ENCODE results near the gene ENTR1.

Gene ENTR1

DNA sequence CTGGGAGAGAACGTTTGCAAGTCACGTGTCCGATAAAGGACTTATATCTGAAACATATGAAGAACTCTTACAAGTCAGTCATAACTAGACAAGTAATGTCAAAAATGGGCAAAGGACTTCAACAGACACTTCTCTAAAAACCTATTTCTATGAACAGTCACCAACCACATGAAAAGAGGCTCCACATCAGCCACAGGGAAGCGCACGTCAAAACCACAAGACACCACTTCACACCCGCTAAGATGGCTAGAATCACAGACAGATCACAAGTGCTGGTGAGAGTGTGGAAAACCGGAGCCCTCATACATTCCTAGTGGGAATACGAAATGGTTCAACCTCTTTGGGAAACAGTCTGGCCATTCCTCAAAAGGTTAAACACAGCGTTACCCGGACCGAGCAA, 25.4 kb downstream of the ENTR1 start:
- H3K36me3 Mint-ChIP-seq (ENCODE audit: low read depth) = peaks cover 63% of the 10 kb centered on the region
- no peaks in the 10 kb centered on the region for H3K27me3 Mint-ChIP-seq
- peaks cover 31% of the 10 kb centered on the region for H3K4me1 Mint-ChIP-seq (ENCODE audit: low read depth)
- H3K9me3 Mint-ChIP-seq = no peaks in the 10 kb centered on the region
- peak overlapping the region; percentile 53 for H3K27ac Mint-ChIP-seq
- H3K4me3 Mint-ChIP-seq = no peak overlapping the region

DNA sequence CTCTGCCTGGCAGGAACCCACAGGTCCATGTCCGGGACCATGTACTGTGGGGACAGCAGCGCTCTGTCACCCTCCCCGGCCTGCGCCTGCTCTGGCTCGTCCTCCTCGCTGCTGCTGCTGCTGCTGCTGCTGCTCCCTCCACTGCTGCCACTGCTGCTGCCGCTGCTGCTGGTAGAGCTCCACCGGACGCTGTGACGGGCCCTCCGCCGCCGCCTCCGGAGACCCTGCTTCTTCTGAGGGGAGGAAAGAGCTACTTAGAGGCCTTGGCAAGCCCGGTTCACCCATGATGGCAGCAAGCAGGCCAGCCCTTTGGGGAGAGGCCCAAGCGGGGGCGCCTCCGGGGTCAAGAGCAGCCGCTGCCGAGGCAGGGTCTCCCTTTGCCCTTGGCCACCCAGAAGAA, 27.0 kb downstream of the ENTR1 start:
- H3K9me3 Mint-ChIP-seq = no peaks in the 10 kb centered on the region
- no peaks in the 10 kb centered on the region for H3K27me3 Mint-ChIP-seq
- H3K4me1 Mint-ChIP-seq (ENCODE audit: low read depth) = peaks cover 27% of the 10 kb centered on the region
- no peak overlapping the region for H3K4me3 Mint-ChIP-seq
- H3K27ac Mint-ChIP-seq = no peak overlapping the region
- peaks cover 47% of the 10 kb centered on the region for H3K36me3 Mint-ChIP-seq (ENCODE audit: low read depth)

DNA sequence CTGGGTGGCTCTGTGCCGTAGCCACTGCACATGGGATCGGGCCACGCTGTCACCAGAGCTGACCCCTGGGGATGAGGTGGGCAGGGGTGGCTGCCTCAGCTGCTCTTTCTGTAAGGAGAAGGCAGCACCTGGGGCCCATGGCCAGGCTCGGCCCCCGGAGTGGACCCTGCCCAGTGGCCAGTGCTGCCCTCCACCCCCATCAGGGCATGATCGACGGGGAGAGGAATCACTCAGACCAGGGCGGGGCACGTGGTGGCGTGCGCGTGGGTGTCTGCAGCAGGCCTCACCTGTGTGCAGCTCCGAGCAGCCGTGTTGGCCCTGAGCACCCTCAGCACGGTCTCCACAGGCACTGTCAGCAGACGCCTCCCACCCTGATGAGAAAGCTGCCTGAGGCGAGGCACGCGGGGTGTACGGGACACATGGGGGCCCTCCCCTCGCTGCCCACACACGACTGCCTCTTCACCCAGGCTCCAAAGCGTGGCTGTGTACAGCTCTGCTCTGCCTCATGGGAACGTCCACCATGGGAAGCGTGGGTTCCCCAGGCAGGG, 28.4 kb downstream of the ENTR1 start:
- peaks cover 23% of the 10 kb centered on the region for H3K4me1 Mint-ChIP-seq (ENCODE audit: low read depth)
- H3K27ac Mint-ChIP-seq = no peak overlapping the region
- H3K4me3 Mint-ChIP-seq = no peak overlapping the region
- H3K36me3 Mint-ChIP-seq (ENCODE audit: low read depth) = peaks cover 36% of the 10 kb centered on the region
- H3K9me3 Mint-ChIP-seq = no peaks in the 10 kb centered on the region
- no peaks in the 10 kb centered on the region for H3K27me3 Mint-ChIP-seq

DNA sequence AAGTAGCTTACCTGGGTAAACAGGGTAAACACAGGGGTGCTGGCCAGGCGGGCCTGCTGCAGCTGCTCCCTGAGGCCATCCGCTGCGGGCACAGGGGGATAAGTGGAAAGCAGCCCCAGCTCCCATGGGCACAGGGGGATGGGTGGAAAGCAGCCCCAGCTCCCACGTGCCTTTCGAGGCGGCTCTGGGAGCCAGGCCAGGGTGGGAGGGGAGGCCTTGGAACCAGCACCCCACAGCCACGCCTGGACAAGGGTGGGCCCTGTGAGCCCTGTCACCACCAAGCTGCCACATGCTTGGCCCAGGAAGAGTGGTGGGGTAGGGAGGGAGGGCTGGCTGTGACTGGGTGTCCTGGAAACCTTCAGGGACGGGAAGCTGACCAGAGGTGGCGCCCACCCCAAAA, 29.1 kb downstream of the ENTR1 start:
- Mint-ChIP-seq H3K4me3 (no peak overlapping the region), H3K4me1 (ENCODE audit: low read depth) (peaks cover 23% of the 10 kb centered on the region), H3K36me3 (ENCODE audit: low read depth) (peaks cover 36% of the 10 kb centered on the region), H3K27ac (no peak overlapping the region), H3K9me3 (no peaks in the 10 kb centered on the region), H3K27me3 (no peaks in the 10 kb centered on the region)

DNA sequence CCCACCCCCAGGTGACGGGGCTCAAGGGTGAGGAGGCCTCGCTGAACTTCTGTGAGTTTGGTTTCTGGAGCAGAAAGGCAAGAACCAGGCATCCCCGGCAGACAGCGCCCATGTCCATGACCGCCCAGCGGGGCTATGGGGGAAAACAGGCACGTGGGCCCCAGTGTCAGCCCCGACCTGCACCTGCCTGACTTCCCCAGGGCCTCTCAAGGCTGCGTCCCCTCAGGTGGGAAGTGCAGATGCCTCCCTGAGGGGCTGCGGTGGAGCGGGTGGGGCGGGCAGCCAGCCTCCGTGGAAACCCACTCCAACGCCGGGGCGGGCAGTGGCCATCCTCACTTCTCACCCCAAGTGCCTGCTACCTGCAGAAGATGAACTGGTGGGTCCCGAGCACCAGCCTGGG, 30.0 kb downstream of the ENTR1 start:
- peaks cover 13% of the 10 kb centered on the region for H3K4me1 Mint-ChIP-seq (ENCODE audit: low read depth)
- peaks cover 26% of the 10 kb centered on the region for H3K36me3 Mint-ChIP-seq (ENCODE audit: low read depth)
- no peaks in the 10 kb centered on the region for H3K27me3 Mint-ChIP-seq
- no peak overlapping the region for H3K27ac Mint-ChIP-seq
- no peaks in the 10 kb centered on the region for H3K9me3 Mint-ChIP-seq
- H3K4me3 Mint-ChIP-seq = no peak overlapping the region

DNA sequence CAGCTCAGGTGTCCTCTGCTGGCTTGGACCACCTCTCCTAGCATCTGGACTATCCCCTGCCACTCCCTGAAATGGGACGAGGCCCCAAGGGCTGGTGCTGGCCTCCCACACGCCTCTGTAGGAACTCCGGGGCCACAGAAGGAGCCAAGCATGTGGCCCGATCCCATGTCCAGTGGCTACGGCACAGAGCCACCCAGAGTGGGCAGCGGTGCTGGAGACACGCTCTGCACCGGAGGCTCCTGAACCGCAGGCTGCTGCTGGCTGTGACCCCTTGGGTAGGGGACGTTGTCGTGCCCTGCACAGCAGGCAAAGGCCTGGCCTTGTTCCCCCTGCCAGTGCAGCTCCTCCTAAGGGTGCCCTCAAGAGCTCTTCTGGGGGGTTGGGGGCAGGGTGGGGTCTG, 30.5 kb downstream of the ENTR1 start:
- Mint-ChIP-seq H3K4me3 (no peak overlapping the region), H3K27ac (no peak overlapping the region), H3K36me3 (ENCODE audit: low read depth) (peaks cover 22% of the 10 kb centered on the region), H3K9me3 (no peaks in the 10 kb centered on the region), H3K4me1 (ENCODE audit: low read depth) (peaks cover 8% of the 10 kb centered on the region), H3K27me3 (no peaks in the 10 kb centered on the region)

DNA sequence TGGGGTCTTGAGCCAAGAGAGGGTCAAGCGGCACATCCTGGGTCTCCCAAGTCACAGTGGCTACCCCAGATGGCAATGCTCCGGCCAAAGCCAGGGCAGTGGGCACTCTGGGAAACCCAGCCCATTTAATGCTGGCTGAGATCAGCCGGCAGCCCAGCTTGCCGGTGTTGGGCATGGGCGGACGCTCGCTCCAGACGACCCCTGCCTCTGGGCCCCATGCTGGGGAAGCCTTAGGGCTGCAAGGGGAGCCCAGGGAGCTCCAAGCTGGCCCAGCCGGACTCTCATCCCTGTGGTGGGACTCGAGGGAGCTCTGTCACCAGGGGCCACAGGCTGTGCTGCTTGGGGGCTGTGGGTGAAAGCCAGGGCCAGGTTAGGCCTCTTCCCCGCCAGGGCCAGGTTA, 31.0 kb downstream of the ENTR1 start:
- no peaks in the 10 kb centered on the region for H3K9me3 Mint-ChIP-seq
- no peak overlapping the region for H3K27ac Mint-ChIP-seq
- peaks cover 4% of the 10 kb centered on the region for H3K4me1 Mint-ChIP-seq (ENCODE audit: low read depth)
- no peaks in the 10 kb centered on the region for H3K27me3 Mint-ChIP-seq
- H3K36me3 Mint-ChIP-seq (ENCODE audit: low read depth) = peaks cover 17% of the 10 kb centered on the region
- H3K4me3 Mint-ChIP-seq = no peak overlapping the region

DNA sequence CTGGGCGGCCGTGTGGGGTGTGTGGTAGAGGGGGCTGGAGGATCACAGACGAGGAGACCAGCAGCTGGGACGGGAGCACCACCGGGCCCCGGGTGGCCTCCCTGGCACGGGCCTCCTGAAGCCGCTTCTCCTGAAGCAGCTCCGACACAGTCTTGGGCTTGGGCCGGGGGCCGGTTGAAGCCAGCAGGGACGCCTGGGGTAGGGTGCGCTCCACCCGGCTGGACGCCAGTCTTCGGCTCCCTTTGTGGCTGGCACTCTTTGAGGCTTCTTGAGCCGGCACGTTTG, 31.5 kb downstream of the ENTR1 start:
- Mint-ChIP-seq H3K27ac (no peak overlapping the region), H3K27me3 (no peaks in the 10 kb centered on the region)

DNA sequence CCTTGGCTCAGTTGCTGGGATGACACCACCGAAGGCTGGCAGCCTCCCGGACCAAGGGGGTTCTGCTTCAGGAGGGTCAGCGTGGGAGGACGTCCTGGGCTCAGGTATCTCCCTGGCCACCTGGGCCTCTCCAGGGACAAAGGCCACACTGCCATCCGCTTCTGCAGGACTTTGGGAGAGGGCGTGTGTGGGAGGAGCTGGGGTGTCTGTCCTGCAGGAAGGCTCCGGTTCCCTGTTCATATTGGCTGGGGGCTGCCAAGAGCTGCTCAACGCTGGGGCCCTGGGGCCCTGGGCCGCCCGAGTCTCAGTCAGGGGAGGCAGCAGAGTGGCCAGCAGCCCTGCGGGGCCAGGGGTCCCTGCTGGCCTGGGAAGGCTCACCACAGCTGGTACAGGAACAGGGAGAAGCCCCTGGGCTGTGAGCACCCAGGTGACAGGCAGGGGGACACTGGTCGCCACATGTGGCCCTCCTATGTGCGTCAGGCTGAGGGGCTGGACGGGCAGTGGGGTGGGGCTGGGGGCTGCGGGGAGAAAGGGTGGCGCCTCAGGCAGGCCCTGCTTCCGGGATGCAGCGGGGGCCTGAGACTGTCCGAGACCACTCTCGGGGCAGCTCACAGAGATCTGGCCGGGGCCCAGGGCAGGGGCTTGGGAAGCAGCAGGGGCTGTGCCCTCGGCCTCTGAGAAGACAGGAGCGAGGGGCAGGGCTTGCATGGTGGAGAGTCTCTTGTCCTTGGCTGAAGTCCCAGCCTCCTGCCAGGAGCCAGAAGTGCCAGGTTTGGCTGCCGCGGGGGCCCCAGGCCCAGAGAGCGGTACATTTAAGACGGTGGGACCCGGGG, 32.0 kb downstream of the ENTR1 start:
- Mint-ChIP-seq H3K9me3 (no peaks in the 10 kb centered on the region), H3K27me3 (no peaks in the 10 kb centered on the region), H3K27ac (no peak overlapping the region), H3K36me3 (ENCODE audit: low read depth) (peaks cover 9% of the 10 kb centered on the region), H3K4me1 (ENCODE audit: low read depth) (no peaks in the 10 kb centered on the region), H3K4me3 (no peak overlapping the region)

More for the DNA sequence above, 31.5 kb downstream of the ENTR1 start:
- no peaks in the 10 kb centered on the region for H3K9me3 Mint-ChIP-seq
- no peaks in the 10 kb centered on the region for H3K4me1 Mint-ChIP-seq (ENCODE audit: low read depth)
- peaks cover 12% of the 10 kb centered on the region for H3K36me3 Mint-ChIP-seq (ENCODE audit: low read depth)
- H3K4me3 Mint-ChIP-seq = no peak overlapping the region

DNA sequence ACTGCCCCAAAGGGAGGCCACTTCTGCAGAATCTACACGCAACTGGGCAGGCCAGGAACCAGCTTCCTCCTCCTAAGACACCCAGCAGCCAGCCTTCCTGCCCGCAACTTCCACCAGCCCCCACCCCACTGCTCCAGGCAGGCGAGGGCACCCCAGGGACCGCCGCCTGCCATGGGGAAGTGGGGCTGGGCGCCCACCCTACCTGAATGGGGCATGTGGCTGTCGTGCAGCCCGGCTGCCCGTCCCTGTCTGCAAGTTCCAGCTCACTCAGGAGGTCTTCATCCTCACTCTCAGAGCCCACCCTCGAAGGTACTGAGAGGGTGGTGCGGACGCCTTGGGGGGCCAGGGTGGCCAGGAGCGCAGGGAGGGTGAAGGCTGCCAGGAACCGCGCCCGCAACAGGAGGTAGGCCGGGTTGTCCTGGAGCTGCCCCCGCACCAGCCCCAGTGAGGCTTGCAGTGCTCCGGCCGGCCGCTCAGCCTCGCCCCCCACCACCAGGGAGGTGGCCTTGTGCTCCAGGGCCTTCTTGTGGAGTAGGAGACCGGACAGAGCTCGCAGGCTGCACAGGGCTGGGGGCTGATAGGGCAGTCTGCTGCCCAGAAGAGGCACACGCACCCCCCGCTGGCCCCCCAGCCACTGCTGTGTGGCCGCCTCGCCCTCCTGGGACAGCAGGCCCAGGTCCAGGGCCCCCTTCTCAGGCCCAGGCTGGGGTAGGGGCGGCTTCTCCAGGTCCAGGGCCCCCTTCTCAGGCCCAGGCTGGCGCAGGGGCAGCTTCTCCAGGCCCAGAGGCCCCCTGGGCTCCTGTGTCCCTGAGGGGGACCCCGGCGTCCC, 32.9 kb downstream of the ENTR1 start:
- Mint-ChIP-seq H3K4me3 (no peak overlapping the region), H3K27ac (no peak overlapping the region), H3K9me3 (no peaks in the 10 kb centered on the region), H3K4me1 (ENCODE audit: low read depth) (peaks cover 4% of the 10 kb centered on the region), H3K36me3 (ENCODE audit: low read depth) (peaks cover 8% of the 10 kb centered on the region), H3K27me3 (no peaks in the 10 kb centered on the region)

DNA sequence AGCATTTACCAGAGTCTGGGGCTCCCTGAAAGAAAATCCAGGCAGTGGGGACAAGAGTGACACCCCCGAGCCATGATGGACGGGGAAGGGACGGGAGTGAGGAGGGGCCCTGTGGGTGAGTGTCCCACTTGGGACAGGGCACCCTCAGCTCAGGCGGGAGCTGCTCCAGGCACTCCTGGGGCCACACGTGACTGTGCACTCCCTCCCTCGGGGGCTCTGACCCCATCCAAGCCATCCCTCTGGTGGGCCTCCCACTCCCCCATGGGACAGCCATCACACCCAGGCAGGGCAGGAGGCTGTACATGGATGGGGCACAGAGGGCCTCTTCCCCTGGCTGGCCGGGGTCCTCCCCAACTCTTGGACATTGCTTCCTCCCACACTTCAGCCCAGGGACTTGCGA, 34.0 kb downstream of the ENTR1 start:
- H3K36me3 Mint-ChIP-seq (ENCODE audit: low read depth) = no peaks in the 10 kb centered on the region
- H3K9me3 Mint-ChIP-seq = no peaks in the 10 kb centered on the region
- no peaks in the 10 kb centered on the region for H3K27me3 Mint-ChIP-seq
- peaks cover 4% of the 10 kb centered on the region for H3K4me1 Mint-ChIP-seq (ENCODE audit: low read depth)
- no peak overlapping the region for H3K4me3 Mint-ChIP-seq
- no peak overlapping the region for H3K27ac Mint-ChIP-seq

DNA sequence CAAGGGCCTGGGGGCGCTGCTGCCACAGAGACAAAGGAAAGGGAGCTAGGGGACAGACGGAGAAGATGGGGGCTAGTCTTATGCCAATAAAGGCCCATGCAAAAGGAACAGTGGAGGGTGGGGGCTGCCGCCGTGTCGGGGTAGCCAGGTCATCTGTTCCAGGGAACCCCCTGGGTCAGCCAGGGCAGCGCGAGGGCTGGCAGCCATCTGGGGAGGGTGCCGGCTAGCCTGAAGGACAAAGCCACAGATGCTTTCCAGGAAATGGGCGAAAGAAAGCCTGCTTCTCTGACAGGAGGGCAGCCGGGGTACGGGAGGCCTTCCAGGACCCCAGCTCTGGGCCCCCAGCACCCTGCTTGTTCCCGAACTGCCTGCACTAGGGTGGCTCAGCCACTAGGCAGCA, 35.3 kb downstream of the ENTR1 start:
- Mint-ChIP-seq H3K36me3 (ENCODE audit: low read depth) (no peaks in the 10 kb centered on the region), H3K4me1 (ENCODE audit: low read depth) (peaks cover 4% of the 10 kb centered on the region), H3K27me3 (no peaks in the 10 kb centered on the region), H3K9me3 (no peaks in the 10 kb centered on the region), H3K27ac (peak overlapping the region; percentile 63), H3K4me3 (no peak overlapping the region)

DNA sequence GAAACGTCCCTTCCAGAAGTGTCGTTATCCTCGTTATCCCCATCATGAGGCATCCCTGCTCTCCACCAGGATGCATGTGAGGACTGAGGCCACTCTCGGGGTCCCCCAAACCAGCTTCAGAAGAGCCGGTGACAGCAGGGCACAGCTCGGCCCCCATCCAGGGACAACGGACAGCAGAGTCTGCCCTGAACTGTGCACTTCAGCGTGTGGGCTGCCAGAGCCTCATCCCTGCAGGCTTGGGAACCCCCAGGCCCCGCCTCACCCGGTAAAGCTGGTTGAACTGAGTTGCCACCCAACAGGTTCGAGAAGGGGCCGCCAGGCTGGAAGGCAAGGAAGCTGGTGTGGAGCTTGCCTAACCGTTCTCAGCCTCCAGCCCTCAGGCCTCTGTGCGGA, 36.2 kb downstream of the ENTR1 start:
- H3K36me3 Mint-ChIP-seq (ENCODE audit: low read depth) = no peaks in the 10 kb centered on the region
- H3K9me3 Mint-ChIP-seq = no peaks in the 10 kb centered on the region
- peaks cover 4% of the 10 kb centered on the region for H3K4me1 Mint-ChIP-seq (ENCODE audit: low read depth)
- H3K27ac Mint-ChIP-seq = no peak overlapping the region
- H3K4me3 Mint-ChIP-seq = no peak overlapping the region
- H3K27me3 Mint-ChIP-seq = no peaks in the 10 kb centered on the region

DNA sequence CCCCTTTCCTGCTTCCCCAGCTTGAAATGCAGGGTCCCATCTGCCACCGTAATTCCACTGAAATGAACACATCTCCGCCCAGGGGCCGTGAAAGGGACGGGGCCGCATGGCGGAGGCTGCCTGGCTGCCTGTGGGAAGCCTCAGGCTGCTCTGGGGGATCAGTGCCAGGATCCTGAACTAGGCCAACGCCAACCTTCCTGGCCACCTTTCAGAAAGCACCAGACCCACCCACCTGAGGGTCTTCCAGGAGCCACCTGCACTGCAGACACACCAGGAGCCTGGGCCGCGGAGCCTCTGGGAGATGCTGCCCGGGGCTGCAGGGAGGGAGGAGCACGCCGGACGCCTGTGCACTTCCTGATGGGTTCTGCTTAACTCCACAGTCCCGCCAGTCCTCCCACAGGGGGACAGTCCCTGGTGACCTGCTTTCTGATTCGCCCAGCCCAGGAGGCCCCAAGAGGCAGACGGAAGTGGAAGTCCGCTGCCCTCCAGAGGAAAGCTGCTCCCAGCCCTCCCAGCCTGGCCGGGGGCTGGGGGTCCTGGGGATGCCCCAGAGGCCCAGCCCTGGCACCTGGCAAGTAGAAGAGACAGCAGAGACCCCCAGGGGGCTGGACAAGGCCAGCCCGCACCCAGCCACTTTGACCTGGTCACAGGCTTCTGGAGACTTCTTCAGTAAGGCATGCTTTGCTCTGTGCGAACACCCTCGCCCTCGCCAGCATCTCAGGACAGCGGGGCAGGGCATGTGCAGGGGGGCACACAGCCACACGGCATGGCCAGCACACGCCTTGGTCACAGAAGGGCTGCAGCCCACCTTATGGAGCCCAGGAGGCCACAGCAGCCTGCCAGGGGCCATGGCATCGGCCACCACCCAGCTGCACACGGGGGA, 36.9 kb downstream of the ENTR1 start, which contains the start of gene CARD9:
CARD9 (minus strand) TSS at position 370 of the 883 bp plus-strand sequence. CDS start 1,591 bp downstream, outside the sequence.
- peaks cover 4% of the 10 kb centered on the region for H3K4me1 Mint-ChIP-seq (ENCODE audit: low read depth)
- peak within 1 kb of the TSS; percentile 52 for H3K4me3 Mint-ChIP-seq
- no peaks in the 10 kb centered on the region for H3K27me3 Mint-ChIP-seq
- no peak within 1 kb of the TSS for H3K27ac Mint-ChIP-seq
- H3K36me3 Mint-ChIP-seq (ENCODE audit: low read depth) = no peaks in the 10 kb centered on the region
- no peaks in the 10 kb centered on the region for H3K9me3 Mint-ChIP-seq
